Esophagus muscularis mucosa (tissue), 4 donors: ENCODE data around the gene MED10. TPM values are rescaled to one million over a fixed set of nuclear protein-coding genes. Genes with fewer than 3 reads are reported as not detected.
"Not testable (repeated sequence)": the region's sequence is repeated elsewhere in the genome, so short reads cannot be mapped to it uniquely, and the experiment has no call there.

ENCODE experiments used
- DNase-seq: peaks from one replicate; pipeline ENCODE4 v3.0.0-alpha.2; 2017; ENCODE audit errors: extremely low spot score
- H3K27ac ChIP-seq, 4 donors: fragments of 200-600 bp; sonication (generic); replicated peaks in 1 of 4; 1 replicate in 3 of 4; 2 replicates in 1 of 4; pipeline ENCODE4 v1.5.1; 2016 to 2019; ENCODE audit warnings: mild to moderate bottlenecking in 1 of 4
- H3K27me3 ChIP-seq, 4 donors: fragments of 200-600 bp; sonication (generic); one replicate each; pipeline versions ENCODE4 v1.5.1 to v1.6.0; 2016 to 2019
- H3K36me3 ChIP-seq, 4 donors: fragments of 200-600 bp; sonication (generic); one replicate each; pipeline ENCODE4 v1.5.1; 2016 to 2019
- H3K4me1 ChIP-seq, 4 donors: fragments of 200-600 bp; sonication (generic); one replicate each; pipeline ENCODE4 v1.5.1; 2016 to 2019
- H3K4me3 ChIP-seq, 4 donors: fragments of 200-600 bp; sonication (generic); 1 replicate in 2 of 4; 2 replicates in 2 of 4; pipeline ENCODE4 v1.5.1; 2016 to 2019; ENCODE audit warnings: mild to moderate bottlenecking in 4 of 4, moderate library complexity in 1 of 4
- H3K9me3 ChIP-seq, 4 donors: fragments of 200-600 bp; sonication (generic); 1 replicate in 3 of 4; 2 replicates in 1 of 4; pipeline ENCODE4 v1.5.1; 2016 to 2019
- EP300 ChIP-seq: sonication (generic); formaldehyde crosslinking; IDR thresholded peaks from one replicate; pipeline ENCODE4 v1.6.1; 2017; ENCODE audit warnings: antibody characterized with exemption
- POLR2A ChIP-seq: fragments of 450-650 bp; IDR thresholded peaks from one replicate; pipeline ENCODE4 v1.6.1; 2017; ENCODE audit warnings: antibody characterized with exemption, moderate library complexity, mild to moderate bottlenecking, low read depth
- POLR2AphosphoS5 ChIP-seq, 2 donors: sonication (generic); formaldehyde crosslinking; IDR thresholded peaks; one replicate each; pipeline ENCODE4 v1.6.1; 2017; ENCODE audit warnings: antibody characterized with exemption in 2 of 2
- WGBS: methylation state at CpG from one replicate; pipeline ENCODE4 v1.1.5; 2018; 5-methylcytosine and 5-hydroxymethylcytosine counted together
- intact Hi-C: fragments of 100-400 bp; cut with DNase I; formaldehyde crosslinking; loops from one replicate; pipeline ENCODE4 v1.15.1; 2023
- total RNA-seq, 4 donors: library from RNA; depleted of rRNA; stranded (reverse); fragments of >200 nt; gene quantifications; one replicate each; pipeline versions ENCODE4 v1.1.0 to v1.2.1, GENCODE V29; 2016
- TF ChIP-seq, protein P1 (sequence below), 3 experiments: fragments of 200-600 bp in 2 of 3; fragments of 450-650 bp in 1 of 3; sonication (generic) in 2 of 3; IDR thresholded peaks; one replicate each; pipeline ENCODE4 v1.5.1; 2017 to 2019; ENCODE audit warnings: antibody characterized with exemption in 3 of 3, mild to moderate bottlenecking in 2 of 3, moderate library complexity in 1 of 3

The MED10 gene
- total RNA-seq, 4 donors from 2014 or later = 29.9 to 47.2 (median 35.2) TPM

DNA sequence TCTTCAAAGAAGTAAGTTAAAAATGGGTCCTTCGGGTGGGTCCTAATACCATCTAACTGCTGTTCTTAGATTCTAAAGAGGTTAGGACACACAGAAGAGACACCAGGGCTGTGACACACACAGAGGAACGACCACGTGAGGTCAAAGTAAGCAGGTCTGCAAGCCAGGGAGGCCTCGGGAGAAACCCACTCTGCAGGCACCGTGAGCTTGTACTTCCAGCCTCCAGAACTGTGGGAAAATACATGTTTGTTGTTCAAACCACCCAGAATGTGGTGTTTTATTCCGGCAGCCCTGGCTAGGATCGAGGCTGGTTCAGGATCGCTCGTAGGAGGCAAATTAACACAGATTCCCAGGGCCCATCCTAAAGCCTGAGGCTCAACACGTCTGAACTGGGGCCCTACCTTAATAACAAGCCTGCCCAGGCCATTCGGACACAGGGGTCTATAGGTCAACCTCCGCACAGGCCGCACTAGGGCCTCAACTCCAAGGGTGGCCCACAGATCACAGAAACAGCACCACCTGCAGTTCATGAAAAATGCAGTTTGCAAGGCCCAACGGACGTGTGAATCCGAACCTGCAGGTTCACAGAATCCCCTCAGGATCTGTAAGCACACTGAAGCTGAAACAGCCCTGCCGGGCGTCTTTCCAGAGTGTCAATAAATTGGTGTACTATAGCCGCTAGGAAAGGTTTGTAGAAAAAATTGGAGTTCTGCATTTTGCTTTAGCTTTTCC, 7.1 kb downstream of the MED10 start:
- Histone ChIP-seq H3K4me3 (no peak overlapping the region), H3K4me1 (peaks cover 2 to 6% (median 3%) of the 10 kb centered on the region in 4 donors), H3K9me3 (no peaks in the 10 kb centered on the region), H3K27me3 (no peaks in the 10 kb centered on the region), H3K36me3 (peaks cover 71 to 97% (median 73%) of the 10 kb centered on the region in 4 donors), H3K27ac (no peak overlapping the region)
- DNase-seq = no peak
- intact Hi-C loops = loop anchor here (10.0 kb wide), 1 partner anchor 374 kb away; no protein-coding TSS in a partner anchor
- WGBS = 96% methylated on average over 13 of the region's 19 CpGs
- TF ChIP-seq, protein P1, sequence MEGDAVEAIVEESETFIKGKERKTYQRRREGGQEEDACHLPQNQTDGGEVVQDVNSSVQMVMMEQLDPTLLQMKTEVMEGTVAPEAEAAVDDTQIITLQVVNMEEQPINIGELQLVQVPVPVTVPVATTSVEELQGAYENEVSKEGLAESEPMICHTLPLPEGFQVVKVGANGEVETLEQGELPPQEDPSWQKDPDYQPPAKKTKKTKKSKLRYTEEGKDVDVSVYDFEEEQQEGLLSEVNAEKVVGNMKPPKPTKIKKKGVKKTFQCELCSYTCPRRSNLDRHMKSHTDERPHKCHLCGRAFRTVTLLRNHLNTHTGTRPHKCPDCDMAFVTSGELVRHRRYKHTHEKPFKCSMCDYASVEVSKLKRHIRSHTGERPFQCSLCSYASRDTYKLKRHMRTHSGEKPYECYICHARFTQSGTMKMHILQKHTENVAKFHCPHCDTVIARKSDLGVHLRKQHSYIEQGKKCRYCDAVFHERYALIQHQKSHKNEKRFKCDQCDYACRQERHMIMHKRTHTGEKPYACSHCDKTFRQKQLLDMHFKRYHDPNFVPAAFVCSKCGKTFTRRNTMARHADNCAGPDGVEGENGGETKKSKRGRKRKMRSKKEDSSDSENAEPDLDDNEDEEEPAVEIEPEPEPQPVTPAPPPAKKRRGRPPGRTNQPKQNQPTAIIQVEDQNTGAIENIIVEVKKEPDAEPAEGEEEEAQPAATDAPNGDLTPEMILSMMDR (IDR thresholded peaks at IDR 0.05) = no peak
- no peak for TF ChIP-seq POLR2AphosphoS5 (IDR thresholded peaks at IDR 0.05)
- TF ChIP-seq POLR2A = no peak
- TF ChIP-seq EP300 = no peak

DNA sequence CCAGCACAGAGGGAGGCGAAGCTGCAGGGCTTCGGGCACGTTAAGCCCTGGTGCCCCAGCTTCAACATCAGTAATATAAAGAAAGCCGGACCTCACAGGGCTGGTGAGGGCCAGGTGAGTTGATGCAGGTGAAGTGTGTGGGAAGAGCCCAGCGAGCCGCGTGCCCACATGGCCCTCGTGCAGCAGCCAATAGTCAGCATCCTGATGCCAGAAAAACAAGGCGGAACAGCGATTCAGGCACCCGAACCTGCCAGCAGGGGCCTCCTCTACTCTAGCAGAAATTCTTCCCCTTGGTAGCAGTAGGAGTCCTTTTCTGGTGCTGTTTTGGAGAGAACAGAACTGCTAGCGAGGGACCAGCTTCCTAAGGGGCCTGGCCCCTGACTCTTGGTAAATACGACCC, 7.8 kb downstream of the MED10 start:
- TF ChIP-seq EP300 = no peak
- no peak for TF ChIP-seq POLR2A
- no peak for TF ChIP-seq POLR2AphosphoS5 (IDR thresholded peaks at IDR 0.05)
- TF ChIP-seq, protein P1 (IDR thresholded peaks at IDR 0.05) = no peak
- Histone ChIP-seq H3K27ac (no peak overlapping the region), H3K27me3 (no peaks in the 10 kb centered on the region), H3K36me3 (peaks cover 64 to 96% (median 70%) of the 10 kb centered on the region in 4 donors), H3K4me3 (no peak overlapping the region), H3K9me3 (no peaks in the 10 kb centered on the region), H3K4me1 (peaks cover 0 to 3% (median 0%) of the 10 kb centered on the region in 4 donors)
- intact Hi-C loops = loop anchor here (10.0 kb wide), 1 partner anchor 374 kb away; no protein-coding TSS in a partner anchor
- 93% methylated on average over 13 of the region's 13 CpGs for WGBS
- no peak for DNase-seq

DNA sequence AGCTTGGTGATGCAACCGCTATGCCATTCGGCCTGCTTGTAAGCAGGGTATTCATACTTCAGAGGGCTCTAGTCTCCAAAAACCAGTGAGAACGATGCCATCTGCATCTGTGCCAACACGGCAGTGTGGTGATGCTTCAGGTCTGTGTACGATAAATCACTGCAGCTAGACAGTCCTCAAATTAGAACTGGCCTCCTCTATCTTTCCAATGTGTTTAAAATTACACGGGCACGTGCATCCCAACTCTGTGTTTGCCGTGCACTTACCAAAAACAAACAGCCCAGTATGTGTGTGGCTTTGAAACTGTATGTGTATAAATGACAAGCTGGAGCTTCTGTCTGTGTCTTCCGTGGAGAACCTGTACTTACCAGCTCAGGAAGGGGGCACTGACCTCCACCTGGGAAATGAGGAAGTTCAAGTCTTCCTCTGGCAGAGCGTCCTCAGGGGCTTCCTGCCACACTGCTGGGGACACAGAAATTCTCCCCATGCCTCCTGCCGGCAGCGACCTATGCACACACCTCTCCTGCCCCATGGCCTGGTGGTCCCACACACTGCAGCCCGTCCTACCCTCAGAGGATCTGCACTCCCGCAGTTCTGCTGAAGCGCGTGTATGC, 12.3 kb downstream of the MED10 start:
- TF ChIP-seq POLR2AphosphoS5 (IDR thresholded peaks at IDR 0.05) = no peak
- no peak for TF ChIP-seq POLR2A
- no peak for TF ChIP-seq EP300
- TF ChIP-seq, protein P1 (IDR thresholded peaks at IDR 0.05) = no peak
- Histone ChIP-seq H3K9me3 (no peaks in the 10 kb centered on the region), H3K4me3 (no peak overlapping the region), H3K36me3 (peaks cover 29 to 79% (median 42%) of the 10 kb centered on the region in 4 donors), H3K27ac (no peak overlapping the region), H3K27me3 (no peaks in the 10 kb centered on the region), H3K4me1 (no peaks in the 10 kb centered on the region)
- WGBS = 68% methylated on average over 16 of the region's 16 CpGs
- no peak for DNase-seq
- intact Hi-C loops = no loop called here

DNA sequence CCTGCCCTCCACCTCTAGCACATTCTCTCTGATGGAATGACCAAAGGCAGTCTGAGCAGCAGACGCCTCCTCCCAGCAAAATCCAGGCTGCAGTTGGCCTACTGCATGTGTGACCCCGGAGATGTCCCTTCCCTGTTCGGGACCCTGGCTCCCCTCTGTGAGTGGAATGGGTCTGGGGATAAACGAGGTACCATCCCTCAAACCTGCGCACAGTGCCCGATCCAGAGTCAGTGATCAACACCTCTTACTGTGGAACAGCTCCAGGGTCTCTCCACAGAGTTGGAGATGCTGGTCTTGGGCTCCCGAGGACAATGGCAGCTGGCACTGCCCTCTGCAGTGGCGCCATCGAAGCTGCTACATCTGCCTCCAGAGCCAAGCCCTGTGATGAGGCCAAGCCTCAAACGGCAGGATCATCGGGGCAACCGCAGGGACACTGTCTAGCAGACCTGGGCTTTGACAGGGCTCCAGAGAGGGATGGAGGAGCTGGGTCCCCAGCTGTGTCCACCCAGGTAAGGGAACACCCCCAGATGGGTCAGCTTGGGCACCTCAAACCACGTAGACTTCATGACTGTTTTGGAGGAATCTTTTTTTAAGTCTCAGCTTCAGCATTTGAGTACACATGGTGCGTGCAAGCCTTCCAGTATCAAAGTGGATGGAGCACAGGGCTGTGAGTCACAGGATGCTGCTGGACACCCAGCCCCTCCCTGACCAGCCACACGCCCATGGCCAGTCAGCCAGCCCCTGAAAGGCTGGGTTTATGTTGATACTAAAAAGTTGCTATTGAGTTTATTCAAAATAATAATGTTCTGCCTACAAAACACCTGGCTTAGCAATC, 13.0 kb downstream of the MED10 start:
- intact Hi-C loops = no loop called here
- Histone ChIP-seq H3K27me3 (no peaks in the 10 kb centered on the region), H3K4me3 (no peak overlapping the region), H3K4me1 (no peaks in the 10 kb centered on the region), H3K27ac (no peak overlapping the region), H3K36me3 (peaks cover 24 to 74% (median 36%) of the 10 kb centered on the region in 4 donors), H3K9me3 (no peaks in the 10 kb centered on the region)
- 88% methylated on average over 4 of the region's 15 CpGs for WGBS
- DNase-seq = no peak
- TF ChIP-seq POLR2A (no peak), POLR2AphosphoS5 (IDR thresholded peaks at IDR 0.05) (no peak), EP300 (no peak)
- TF ChIP-seq, protein P1 (IDR thresholded peaks at IDR 0.05) = no peak

DNA sequence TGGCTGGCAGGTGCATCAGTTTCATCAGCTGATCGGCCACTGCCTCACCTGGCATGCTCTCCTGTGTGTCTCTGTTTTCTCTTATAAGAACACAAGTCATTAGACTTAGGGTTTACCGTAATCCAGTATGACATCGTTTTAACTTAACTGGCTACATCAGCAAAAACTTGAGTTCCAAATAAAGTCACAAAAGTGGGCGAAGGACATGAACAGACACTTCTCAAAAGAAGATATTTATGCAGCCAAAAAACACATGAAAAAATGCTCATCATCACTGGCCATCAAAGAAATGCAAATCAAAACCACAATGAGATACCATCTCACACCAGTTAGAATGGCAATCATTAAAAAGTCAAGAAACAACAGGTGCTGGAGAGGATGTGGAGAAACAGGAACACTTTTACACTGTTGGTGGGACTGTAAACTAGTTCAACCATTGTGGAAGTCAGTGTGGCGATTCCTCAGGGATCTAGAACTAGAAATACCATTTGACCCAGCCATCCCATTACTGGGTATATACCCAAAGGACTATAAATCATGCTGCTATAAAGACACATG, 14.8 kb downstream of the MED10 start:
- H3K4me3 ChIP-seq, intact Hi-C loops, H3K9me3 ChIP-seq, H3K4me1 ChIP-seq, DNase-seq, H3K27me3 ChIP-seq, H3K27ac ChIP-seq: not testable (repeated sequence)
- WGBS = 97% methylated on average over 4 of the region's 5 CpGs
- peaks cover 12 to 61% (median 27%) of the 10 kb centered on the region in 4 donors for H3K36me3 ChIP-seq
